Thyroid gland (tissue), 4 donors: Measurements from ENCODE around the gene GNL3L.

Experiments
- POLR2A ChIP-seq, 2 donors: fragments of 450-650 bp; IDR thresholded peaks; one replicate each; pipeline ENCODE4 v1.6.1; 2017; ENCODE audit warnings: antibody characterized with exemption in 2 of 2, mild to moderate bottlenecking in 2 of 2, moderate library complexity in 1 of 2
- TF ChIP-seq, protein P1 (sequence below), 6 experiments: fragments of 200-600 bp in 3 of 6; fragments of 450-650 bp in 3 of 6; sonication (generic) in 3 of 6; IDR thresholded peaks; one replicate each; pipeline ENCODE4 v1.5.1; 2016 to 2019; ENCODE audit warnings: antibody characterized with exemption in 6 of 6, mild to moderate bottlenecking in 2 of 6, inconsistent platforms in 1 of 6, moderate library complexity in 1 of 6

DNA sequence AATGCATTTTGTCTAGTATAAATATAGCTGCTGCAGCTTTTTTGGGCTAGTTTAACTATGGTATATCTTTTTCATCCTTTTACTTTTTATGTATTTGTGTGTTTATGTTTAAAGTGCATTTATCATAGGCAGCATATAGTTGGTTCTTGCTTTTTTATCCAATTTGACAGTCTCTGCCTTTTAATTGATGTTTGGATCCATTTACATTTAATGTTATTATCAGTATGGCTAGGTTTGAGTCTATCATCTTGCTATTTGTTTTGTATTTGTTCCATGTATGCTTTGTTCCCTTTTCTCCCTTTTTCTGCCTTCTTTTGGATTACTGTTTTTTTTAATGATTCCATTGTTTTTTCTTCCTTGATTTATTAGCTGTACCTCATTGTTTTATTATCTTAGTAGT, 40.3 kb downstream of the GNL3L start:
- TF ChIP-seq POLR2A (IDR thresholded peaks at IDR 0.05): no peak
- TF ChIP-seq, protein P1, sequence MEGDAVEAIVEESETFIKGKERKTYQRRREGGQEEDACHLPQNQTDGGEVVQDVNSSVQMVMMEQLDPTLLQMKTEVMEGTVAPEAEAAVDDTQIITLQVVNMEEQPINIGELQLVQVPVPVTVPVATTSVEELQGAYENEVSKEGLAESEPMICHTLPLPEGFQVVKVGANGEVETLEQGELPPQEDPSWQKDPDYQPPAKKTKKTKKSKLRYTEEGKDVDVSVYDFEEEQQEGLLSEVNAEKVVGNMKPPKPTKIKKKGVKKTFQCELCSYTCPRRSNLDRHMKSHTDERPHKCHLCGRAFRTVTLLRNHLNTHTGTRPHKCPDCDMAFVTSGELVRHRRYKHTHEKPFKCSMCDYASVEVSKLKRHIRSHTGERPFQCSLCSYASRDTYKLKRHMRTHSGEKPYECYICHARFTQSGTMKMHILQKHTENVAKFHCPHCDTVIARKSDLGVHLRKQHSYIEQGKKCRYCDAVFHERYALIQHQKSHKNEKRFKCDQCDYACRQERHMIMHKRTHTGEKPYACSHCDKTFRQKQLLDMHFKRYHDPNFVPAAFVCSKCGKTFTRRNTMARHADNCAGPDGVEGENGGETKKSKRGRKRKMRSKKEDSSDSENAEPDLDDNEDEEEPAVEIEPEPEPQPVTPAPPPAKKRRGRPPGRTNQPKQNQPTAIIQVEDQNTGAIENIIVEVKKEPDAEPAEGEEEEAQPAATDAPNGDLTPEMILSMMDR (IDR thresholded peaks at IDR 0.05): no peak
